Measurements from ENCODE around the gene ALX4.

- TF ChIP-seq, protein P1, sequence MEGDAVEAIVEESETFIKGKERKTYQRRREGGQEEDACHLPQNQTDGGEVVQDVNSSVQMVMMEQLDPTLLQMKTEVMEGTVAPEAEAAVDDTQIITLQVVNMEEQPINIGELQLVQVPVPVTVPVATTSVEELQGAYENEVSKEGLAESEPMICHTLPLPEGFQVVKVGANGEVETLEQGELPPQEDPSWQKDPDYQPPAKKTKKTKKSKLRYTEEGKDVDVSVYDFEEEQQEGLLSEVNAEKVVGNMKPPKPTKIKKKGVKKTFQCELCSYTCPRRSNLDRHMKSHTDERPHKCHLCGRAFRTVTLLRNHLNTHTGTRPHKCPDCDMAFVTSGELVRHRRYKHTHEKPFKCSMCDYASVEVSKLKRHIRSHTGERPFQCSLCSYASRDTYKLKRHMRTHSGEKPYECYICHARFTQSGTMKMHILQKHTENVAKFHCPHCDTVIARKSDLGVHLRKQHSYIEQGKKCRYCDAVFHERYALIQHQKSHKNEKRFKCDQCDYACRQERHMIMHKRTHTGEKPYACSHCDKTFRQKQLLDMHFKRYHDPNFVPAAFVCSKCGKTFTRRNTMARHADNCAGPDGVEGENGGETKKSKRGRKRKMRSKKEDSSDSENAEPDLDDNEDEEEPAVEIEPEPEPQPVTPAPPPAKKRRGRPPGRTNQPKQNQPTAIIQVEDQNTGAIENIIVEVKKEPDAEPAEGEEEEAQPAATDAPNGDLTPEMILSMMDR (IDR thresholded peaks at IDR 0.05; ENCODE audit: extremely low read depth in 1 of 2, insufficient read depth in 1 of 2, low read depth in 1 of 2, low read length in 2 of 2): no peak
- TF ChIP-seq EZH2 (IDR thresholded peaks at IDR 0.05; ENCODE audit: borderline replicate concordance, low read depth, low read length, severe bottlenecking) (no peak), MYC (IDR thresholded peaks at IDR 0.05; ENCODE audit: low read depth, low read length) (no peak)
Measured at GRCh38 chr11:44266056-44266780, 43.7 kb downstream of the ALX4 start.

Data from endothelial cell of umbilical vein (primary cell).